GM12878 (cell line): ENCODE data around the gene BTBD10. TPM values are rescaled to one million over a fixed set of nuclear protein-coding genes. Genes with fewer than 3 reads are reported as not detected.

ENCODE experiments used
- ATAC-seq: fragments of 200-7000 bp; cut with Tn5 transposase; 3 replicates; pipeline ENCODE4 v1.9.1; 2020; ENCODE audit warnings: mild to moderate bottlenecking, moderate library complexity
- BruUV-seq: library from RNA; stranded (reverse); fragments of 400-500 nt; replicated peaks from 2 replicates; lab custom pipeline; 2021; lab: Mats Ljungman, UMichigan
- CTCF ChIA-PET: fragments of 300-600 bp; sonication (Branson Sonifier 250); formaldehyde crosslinking; extraction: SDS; loops from one replicate; lab custom pipeline; 2021; ENCODE audit warnings: inconsistent platforms; lab: Yijun Ruan, JAX
- POLR2A ChIA-PET: fragments of 350-600 bp; formaldehyde crosslinking; extraction: SDS; loops from one replicate; lab custom pipeline; 2021; ENCODE audit warnings: inconsistent platforms; lab: Charles Lee
- RAD21 ChIA-PET: fragments of 300-600 bp; sonication (Branson Sonifier 250); formaldehyde crosslinking; loops from one replicate; lab custom pipeline; 2023; ENCODE audit warnings: antibody characterized with exemption; ENCODE audit not compliant: unreplicated experiment; lab: Charles Lee
- SMC1A ChIA-PET: fragments of 300-600 bp; sonication (Branson Sonifier 250); formaldehyde crosslinking; loops from one replicate; lab custom pipeline; 2023; ENCODE audit not compliant: unreplicated experiment, uncharacterized antibody; lab: Charles Lee
- DNase-seq: peaks from one replicate; pipeline ENCODE4 v3.0.0-alpha.2; 2011; ENCODE audit warnings: low read depth, low spot score
- FAIRE-seq: peaks from 3 replicates; lab custom pipeline; 2011; peaks lifted over from hg19 to GRCh38; lab: Jason Lieb, UNC
- H2AFZ ChIP-seq: 2 replicates; pipeline ENCODE4 v1.6.0; 2011; ENCODE audit warnings: low read depth, low read length, control low read depth; ENCODE audit not compliant: control insufficient read depth
- H3K27ac ChIP-seq: 2 replicates; pipeline ENCODE4 v1.5.1; 2011; ENCODE audit warnings: control low read depth; ENCODE audit not compliant: control insufficient read depth, insufficient read depth
- H3K27me3 ChIP-seq, 2 experiments: replicated peaks in 1 of 2; 2 replicates each; pipeline versions ENCODE4 v1.6.0 to v1.6.1; 2011; ENCODE audit warnings: low read length in 1 of 2; ENCODE audit not compliant: control insufficient read depth in 2 of 2, insufficient read depth in 2 of 2
- H3K36me3 ChIP-seq, 2 experiments: 2 replicates each; pipeline ENCODE4 v1.5.1; 2011; ENCODE audit warnings: low read length in 1 of 2; ENCODE audit not compliant: control insufficient read depth in 2 of 2, insufficient read depth in 2 of 2
- H3K4me1 ChIP-seq: 2 replicates; pipeline ENCODE4 v1.6.1; 2011; ENCODE audit warnings: mild to moderate bottlenecking, low read length, moderate library complexity, mixed read lengths; ENCODE audit not compliant: control insufficient read depth, insufficient read depth
- H3K4me2 ChIP-seq: 2 replicates; pipeline ENCODE4 v1.6.0; 2011; ENCODE audit warnings: control low read depth; ENCODE audit not compliant: control insufficient read depth, insufficient read depth
- H3K4me3 ChIP-seq: fragments of 200-600 bp; sonication (generic); 2 replicates; pipeline ENCODE4 v1.5.1; 2016
- H3K79me2 ChIP-seq: 2 replicates; pipeline ENCODE4 v1.6.0; 2011; ENCODE audit warnings: low read length; ENCODE audit not compliant: control insufficient read depth, insufficient read depth
- H3K9ac ChIP-seq: 2 replicates; pipeline ENCODE4 v1.8.0; 2011; ENCODE audit warnings: low read length, control low read depth, mixed read lengths; ENCODE audit not compliant: control insufficient read depth, insufficient read depth
- H3K9me3 ChIP-seq: replicated peaks from 3 replicates; pipeline ENCODE4 v1.5.1; 2011; ENCODE audit warnings: mild to moderate bottlenecking, low read length; ENCODE audit not compliant: control insufficient read depth, insufficient read depth
- H4K20me1 ChIP-seq: 2 replicates; pipeline ENCODE4 v1.6.0; 2011; ENCODE audit not compliant: control insufficient read depth, insufficient read depth
- BRCA1 ChIP-seq: IDR thresholded peaks from 2 replicates; pipeline ENCODE4 v1.6.1; 2011; ENCODE audit warnings: low read depth, low read length, improper control_type of control experiment
- E2F8 ChIP-seq: fragments of 450-650 bp; IDR thresholded peaks from 2 replicates; pipeline ENCODE4 v1.6.1; 2018; ENCODE audit warnings: mild to moderate bottlenecking, low read depth, moderate library complexity; ENCODE audit not compliant: partially characterized antibody
- MAX ChIP-seq: IDR thresholded peaks from 2 replicates; pipeline ENCODE4 v1.6.1; 2012; ENCODE audit warnings: low read depth, low read length, improper control_type of control experiment
- MEF2B ChIP-seq: fragments of 450-650 bp; IDR thresholded peaks from 2 replicates; pipeline ENCODE4 v1.6.1; 2018; ENCODE audit warnings: mild to moderate bottlenecking, moderate library complexity; ENCODE audit not compliant: partially characterized antibody, poor library complexity, severe bottlenecking
- NKRF ChIP-seq: fragments of 450-650 bp; conservative IDR thresholded peaks from 2 replicates; pipeline ENCODE4 v1.6.1; 2017; ENCODE audit warnings: mild to moderate bottlenecking, moderate library complexity
- SMAD1 ChIP-seq: fragments of 450-650 bp; IDR thresholded peaks from 2 replicates; pipeline ENCODE4 v1.6.1; 2018; ENCODE audit warnings: mild to moderate bottlenecking, low read depth; ENCODE audit not compliant: partially characterized antibody
- STAT3 ChIP-seq: IDR thresholded peaks from 2 replicates; pipeline ENCODE4 v1.6.1; 2011; ENCODE audit warnings: low read depth, low read length, improper control_type of control experiment
- ZNF24 ChIP-seq: fragments of 450-650 bp; IDR thresholded peaks from 2 replicates; pipeline ENCODE4 v1.6.1; 2017; ENCODE audit warnings: antibody characterized with exemption, mild to moderate bottlenecking
- WGBS: methylation state at CpG from one replicate; pipeline ENCODE4 v1.1.6; 2016; ENCODE audit warnings: low lambda C conversion rate; ENCODE audit not compliant: insufficient replicate concordance, insufficient coverage; ENCODE audit errors: missing lambda C conversion rate; 5-methylcytosine and 5-hydroxymethylcytosine counted together
- in situ Hi-C: fragments of 300-500 bp; cut with MboI; formaldehyde crosslinking; loops from 9 replicates; pipeline ENCODE4 v1.14.3; 2018; ENCODE audit warnings: mixed read lengths
- intact Hi-C: fragments of 100-400 bp; cut with micrococcal nuclease; formaldehyde crosslinking; loops from one replicate; pipeline ENCODE4 v1.14.2; 2022; ENCODE audit not compliant: unreplicated experiment
- polyA plus RNA-seq, 11 experiments: library from polyadenylated mRNA; depleted of rRNA in 4 of 11; unstranded in 6 of 11; stranded (reverse) in 5 of 11; fragments of >200 nt; fragmentation: Nextera tagmentation in 4 of 11; fragmentation: Illumina TruSeq in 1 of 11; extraction: Ambion mirVana in 4 of 11; extraction: Trizol in 1 of 11; gene quantifications; 1 replicate in 1 of 11; 2 replicates in 10 of 11; pipeline versions ENCODE4 v1.2.1 to v1.2.3, GENCODE V29; 2011 to 2016; ENCODE audit warnings: inconsistent platforms in 2 of 11, missing spikeins in 2 of 11, low read depth in 1 of 11
- total RNA-seq, 4 experiments: library from RNA; depleted of rRNA in 3 of 4; stranded (reverse); fragments of >200 nt in 3 of 4; fragmentation: Illumina TruSeq in 1 of 4; extraction: Trizol in 1 of 4; gene quantifications; 2 replicates each; pipeline versions ENCODE4 v1.2.1 to v1.2.3, GENCODE V29; 2013 to 2021
- TF ChIP-seq, protein P1 (sequence below): fragments of 450-650 bp; IDR thresholded peaks from 2 replicates; pipeline ENCODE4 v1.6.1; 2017; ENCODE audit warnings: mild to moderate bottlenecking, low read depth, inconsistent platforms; ENCODE audit not compliant: poor library complexity, severe bottlenecking

The BTBD10 gene
- total and polyA plus RNA-seq, 10 of the 15 experiments (the other 5 are each of a cell fraction or from before 2014, with no cell fraction given): 20.8 to 38.8 (median 26.9) TPM

DNA sequence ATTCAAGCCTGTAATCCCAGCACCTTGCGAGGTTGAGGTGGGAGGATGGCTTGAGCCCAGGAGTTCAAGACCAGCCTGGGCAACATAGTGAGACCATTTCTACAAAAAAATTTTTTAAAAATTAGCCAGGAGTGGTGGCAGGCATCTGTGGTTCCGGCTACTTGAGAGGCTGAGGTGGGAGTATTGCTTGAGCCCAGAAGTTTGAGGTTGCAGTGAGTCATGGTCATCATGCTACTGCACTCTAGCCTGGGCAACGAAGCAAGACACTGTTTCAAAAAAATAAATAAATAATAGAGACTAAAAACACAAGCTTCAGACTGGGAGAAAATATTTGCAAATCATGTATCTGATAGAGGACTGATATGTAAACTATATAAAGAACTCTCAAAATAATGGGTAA, 33.2 kb downstream of the BTBD10 start:
- TF ChIP-seq NKRF: no peak
- no peak for TF ChIP-seq ZNF24
- TF ChIP-seq SMAD1: no peak
- TF ChIP-seq MAX: no peak
- no peak for TF ChIP-seq BRCA1
- no peak for TF ChIP-seq STAT3
- TF ChIP-seq MEF2B: no peak
- TF ChIP-seq E2F8: no peak
- TF ChIP-seq, protein P1, sequence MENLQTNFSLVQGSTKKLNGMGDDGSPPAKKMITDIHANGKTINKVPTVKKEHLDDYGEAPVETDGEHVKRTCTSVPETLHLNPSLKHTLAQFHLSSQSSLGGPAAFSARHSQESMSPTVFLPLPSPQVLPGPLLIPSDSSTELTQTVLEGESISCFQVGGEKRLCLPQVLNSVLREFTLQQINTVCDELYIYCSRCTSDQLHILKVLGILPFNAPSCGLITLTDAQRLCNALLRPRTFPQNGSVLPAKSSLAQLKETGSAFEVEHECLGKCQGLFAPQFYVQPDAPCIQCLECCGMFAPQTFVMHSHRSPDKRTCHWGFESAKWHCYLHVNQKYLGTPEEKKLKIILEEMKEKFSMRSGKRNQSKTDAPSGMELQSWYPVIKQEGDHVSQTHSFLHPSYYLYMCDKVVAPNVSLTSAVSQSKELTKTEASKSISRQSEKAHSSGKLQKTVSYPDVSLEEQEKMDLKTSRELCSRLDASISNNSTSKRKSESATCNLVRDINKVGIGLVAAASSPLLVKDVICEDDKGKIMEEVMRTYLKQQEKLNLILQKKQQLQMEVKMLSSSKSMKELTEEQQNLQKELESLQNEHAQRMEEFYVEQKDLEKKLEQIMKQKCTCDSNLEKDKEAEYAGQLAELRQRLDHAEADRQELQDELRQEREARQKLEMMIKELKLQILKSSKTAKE: no peak
- no peak overlapping the region for H3K9ac ChIP-seq
- no peaks in the 10 kb centered on the region for H3K27me3 ChIP-seq
- intact Hi-C loops (no loop called here), in situ Hi-C loops (no loop called here)
- WGBS: 79% methylated on average over 3 of the region's 3 CpGs
- no peaks in the 10 kb centered on the region for H4K20me1 ChIP-seq
- H3K9me3 ChIP-seq: peaks cover 3% of the 10 kb centered on the region
- no peak overlapping the region for H3K4me2 ChIP-seq
- no peak overlapping the region for H3K4me3 ChIP-seq
- no peaks in the 10 kb centered on the region; the same call in 1 of the 2 replicates for H3K79me2 ChIP-seq
- H3K36me3 ChIP-seq: no peaks in the 10 kb centered on the region
- no peaks in the 10 kb centered on the region; the same call in 1 of the 2 replicates for H3K4me1 ChIP-seq
- RAD21 ChIA-PET: no interaction called here
- FAIRE-seq (no peak), ATAC-seq (no peak), DNase-seq (no peak)
- no peak overlapping the region for H3K27ac ChIP-seq
- SMC1A ChIA-PET: interaction anchor here (0.6 to 1.3 kb wide), 2 partner anchors 11 to 16 kb away, joined by 3 read pairs; no protein-coding TSS in a partner anchor
- BruUV-seq: no TSS peak
- CTCF ChIA-PET: interaction anchor here (1.0 kb wide), 1 partner anchor 44 kb away, joined by 4 read pairs; no protein-coding TSS in a partner anchor
- POLR2A ChIA-PET: no interaction called here
- H2AFZ ChIP-seq: no peak overlapping the region
